Right lobe of liver (tissue), 6 donors: Measurements from ENCODE around the gene BANP. TPM values are rescaled to one million over a fixed set of nuclear protein-coding genes. Genes with fewer than 3 reads are reported as not detected.
"Not testable (repeated sequence)": the region's sequence is repeated elsewhere in the genome, so short reads cannot be mapped to it uniquely, and the experiment has no call there.

Experiments used
- ATAC-seq, 4 donors: fragments of 200-7000 bp; cut with Tn5 transposase; one replicate each; pipeline ENCODE4 v1.9.1; 2020; ENCODE audit warnings: mild to moderate bottlenecking in 4 of 4, moderate library complexity in 4 of 4
- DNase-seq, 3 donors: peaks; one replicate each; pipeline ENCODE4 v3.0.0-alpha.2; 2020
- H3K27ac ChIP-seq, 3 donors: fragments of 200-600 bp; one replicate each; pipeline ENCODE4 v1.8.0; 2022
- H3K27me3 ChIP-seq, 2 donors: fragments of 200-600 bp; one replicate each; pipeline ENCODE4 v1.8.0; 2022
- H3K36me3 ChIP-seq, 4 donors: fragments of 200-600 bp; sonication (generic) in 1 of 4; one replicate each; pipeline versions ENCODE4 v1.5.1 to v1.8.0; 2017 to 2022; ENCODE audit warnings: control low read depth in 1 of 4
- H3K4me1 ChIP-seq, 4 donors: fragments of 200-600 bp; sonication (generic) in 1 of 4; one replicate each; pipeline versions ENCODE4 v1.5.1 to v1.8.0; 2017 to 2022; ENCODE audit warnings: control low read depth in 1 of 4
- H3K4me3 ChIP-seq, 3 donors: fragments of 200-600 bp; one replicate each; pipeline ENCODE4 v1.8.0; 2022
- H3K9me3 ChIP-seq, 4 donors: fragments of 200-600 bp; sonication (generic) in 1 of 4; one replicate each; pipeline versions ENCODE4 v1.5.1 to v1.8.0; 2017 to 2022; ENCODE audit warnings: control low read depth in 1 of 4
- CTCF ChIP-seq, 4 donors: fragments of 200-600 bp in 3 of 4; fragments of 450-650 bp in 1 of 4; IDR thresholded peaks; one replicate each; pipeline versions ENCODE4 v1.5.1 to v1.8.0; 2016 to 2022; ENCODE audit warnings: antibody characterized with exemption in 4 of 4, mild to moderate bottlenecking in 2 of 4
- POLR2A ChIP-seq: fragments of 450-650 bp; IDR thresholded peaks from one replicate; pipeline ENCODE4 v1.6.1; 2017; ENCODE audit warnings: antibody characterized with exemption, mild to moderate bottlenecking
- WGBS: methylation state at CpG from one replicate; pipeline ENCODE4 v1.1.6; 2018; ENCODE audit warnings: low coverage, low lambda C conversion rate; ENCODE audit not compliant: insufficient coverage; ENCODE audit errors: missing lambda C conversion rate; 5-methylcytosine and 5-hydroxymethylcytosine counted together
- intact Hi-C, 2 donors: fragments of 100-400 bp; cut with DNase I; formaldehyde crosslinking; loops; one replicate each; pipeline versions ENCODE4 v1.11.2 to v1.14.1; 2022
- total RNA-seq, 6 experiments: library from RNA; depleted of rRNA in 2 of 6; stranded (reverse); fragments of >200 nt in 2 of 6; fragmentation: NEBNext Ultra II Directional in 3 of 6; extraction: Animal tissue kit (Norgen Biotek cat#: 25700) in 3 of 6; gene quantifications; one replicate each; pipeline versions ENCODE4 v1.1.0 to v1.2.4, GENCODE V29; 2016 to 2023
- donor health status: DM: no; HTN: yes; CAD: no.
- donor health status: DM: no; HTN: no; CAD: no.
- donor health status: DM: no; HTN: no; CAD: no.
- donor health status: DM: no; HTN: yes; CAD: no.
- donor health status: DM: no; HTN: yes; CAD: no.

Gene BANP
- total RNA-seq, 6 experiments from 2014 or later, result 11.2 to 20.7 (median 18.8) TPM

- TF ChIP-seq POLR2A (no peak), CTCF (IDR thresholded peaks at IDR 0.05) (no peak)
- H3K27me3 ChIP-seq, result no peaks in the 10 kb centered on the region
- no peaks in the 10 kb centered on the region for H3K36me3 ChIP-seq
- H3K9me3 ChIP-seq, result no peaks in the 10 kb centered on the region
- intact Hi-C loops, result no loop called here
- DNase-seq (no peak), ATAC-seq (no peak)
- 40% methylated on average over 1 of the region's 17 CpGs for WGBS
- H3K4me3 ChIP-seq, result no peak overlapping the region
- no peak overlapping the region for H3K27ac ChIP-seq
- H3K4me1 ChIP-seq, result no peaks in the 10 kb centered on the region
These were observed 148.3 kb downstream of the BANP start for GRCh38 chr16:88099563-88099890.

- DNase-seq, H3K27me3 ChIP-seq, ATAC-seq, H3K4me3 ChIP-seq, H3K27ac ChIP-seq, H3K9me3 ChIP-seq, intact Hi-C loops, H3K4me1 ChIP-seq, H3K36me3 ChIP-seq: not testable (repeated sequence)
- 63% methylated on average over 12 of the region's 14 CpGs for WGBS
These were observed 148.7 kb downstream of the BANP start for GRCh38 chr16:88099956-88100355.

GRCh38 chr16:88100801-88101622 lies 149.8 kb downstream of the BANP start:
- intact Hi-C loops, H3K27ac ChIP-seq, H3K36me3 ChIP-seq, H3K27me3 ChIP-seq, H3K9me3 ChIP-seq, H3K4me3 ChIP-seq, H3K4me1 ChIP-seq, DNase-seq, ATAC-seq: not testable (repeated sequence)
- WGBS, result 22% methylated on average over 19 of the region's 40 CpGs

- H3K27me3 ChIP-seq, H3K27ac ChIP-seq, H3K36me3 ChIP-seq, ATAC-seq, DNase-seq, H3K4me3 ChIP-seq, H3K4me1 ChIP-seq, H3K9me3 ChIP-seq, intact Hi-C loops: not testable (repeated sequence)
- 50% methylated on average over 18 of the region's 21 CpGs for WGBS
These were observed 150.4 kb downstream of the BANP start for GRCh38 chr16:88101623-88102105.

- no peak overlapping the region for H3K27ac ChIP-seq
- ATAC-seq (no peak), DNase-seq (no peak)
- no peaks in the 10 kb centered on the region for H3K27me3 ChIP-seq
- no peaks in the 10 kb centered on the region for H3K36me3 ChIP-seq
- TF ChIP-seq POLR2A, result no peak
- TF ChIP-seq CTCF (IDR thresholded peaks at IDR 0.05), result no peak
- H3K4me3 ChIP-seq, result no peak overlapping the region
- H3K9me3 ChIP-seq, result no peaks in the 10 kb centered on the region
- intact Hi-C loops, result no loop called here
- 85% methylated on average over 4 of the region's 17 CpGs for WGBS
- H3K4me1 ChIP-seq, result no peaks in the 10 kb centered on the region
These were observed 151.4 kb downstream of the BANP start for GRCh38 chr16:88102597-88102996.

- Histone ChIP-seq H3K27ac (no peak overlapping the region), H3K9me3 (no peaks in the 10 kb centered on the region), H3K36me3 (no peaks in the 10 kb centered on the region), H3K4me3 (no peak overlapping the region), H3K4me1 (no peaks in the 10 kb centered on the region), H3K27me3 (no peaks in the 10 kb centered on the region)
- TF ChIP-seq POLR2A, result no peak
- TF ChIP-seq CTCF (IDR thresholded peaks at IDR 0.05), result no peak
- no peak for ATAC-seq
- intact Hi-C loops, result no loop called here
- no peak for DNase-seq
- WGBS, result 70% methylated on average over 4 of the region's 15 CpGs
These were observed 151.8 kb downstream of the BANP start for GRCh38 chr16:88103011-88103410.
